CD1c-positive myeloid dendritic cell (primary cell): ENCODE data around the gene RBM12.

Source experiments
- DNase-seq: peaks from one replicate; pipeline ENCODE4 v3.0.0-alpha.2; 2016; ENCODE audit errors: extremely low spot score

The RBM12 gene

GRCh38 chr20:35620818-35621559, 43.7 kb downstream of the RBM12 start:
- no peak for DNase-seq

- DNase-seq = peak; percentile 56
Observed at GRCh38 chr20:35619196-35620095, 45.3 kb downstream of the RBM12 start.

GRCh38 chr20:35618263-35619131, 46.2 kb downstream of the RBM12 start:
- DNase-seq = no peak

- DNase-seq = peak; percentile 37
Observed at GRCh38 chr20:35617397-35618262, 47.1 kb downstream of the RBM12 start.

- peak; percentile 73 for DNase-seq
Observed at GRCh38 chr20:35616465-35617396, 48.0 kb downstream of the RBM12 start.

- DNase-seq = peak; percentile 100
Observed at GRCh38 chr20:35615667-35616464, 48.8 kb downstream of the RBM12 start, which contains the start of gene SPAG4. Gene SPAG4, plus strand, starts transcription at chr20:35615829. Its CDS starts 175 bp downstream, at chr20:35616004.

GRCh38 chr20:35611482-35611881, 53.2 kb downstream of the RBM12 start:
- no peak for DNase-seq

GRCh38 chr20:35610833-35611427, 53.8 kb downstream of the RBM12 start:
- no peak for DNase-seq

GRCh38 chr20:35607003-35607735, 57.5 kb downstream of the RBM12 start:
- DNase-seq = peak; percentile 79

- DNase-seq = no peak
Observed at GRCh38 chr20:35606127-35606526, 58.6 kb downstream of the RBM12 start.

GRCh38 chr20:35604449-35604747, 60.3 kb downstream of the RBM12 start:
- no peak for DNase-seq

- no peak for DNase-seq
Observed at GRCh38 chr20:35603695-35604448, 60.8 kb downstream of the RBM12 start.

GRCh38 chr20:35602851-35603495, 61.7 kb downstream of the RBM12 start:
- DNase-seq = no peak

- DNase-seq = no peak
Observed at GRCh38 chr20:35601990-35602389, 62.7 kb downstream of the RBM12 start.

- DNase-seq = peak; percentile 83
Observed at GRCh38 chr20:35600993-35601973, 63.4 kb downstream of the RBM12 start.
